ENCODE measurements around the gene BORCS8. TPM values are rescaled to one million over a fixed set of nuclear protein-coding genes. Genes with fewer than 3 reads are reported as not detected.

BORCS8 gene
- total and polyA plus RNA-seq, 2 of the 4 experiments (the other 2 are of a cell fraction), result 16.7 to 33.9 TPM

DNA sequence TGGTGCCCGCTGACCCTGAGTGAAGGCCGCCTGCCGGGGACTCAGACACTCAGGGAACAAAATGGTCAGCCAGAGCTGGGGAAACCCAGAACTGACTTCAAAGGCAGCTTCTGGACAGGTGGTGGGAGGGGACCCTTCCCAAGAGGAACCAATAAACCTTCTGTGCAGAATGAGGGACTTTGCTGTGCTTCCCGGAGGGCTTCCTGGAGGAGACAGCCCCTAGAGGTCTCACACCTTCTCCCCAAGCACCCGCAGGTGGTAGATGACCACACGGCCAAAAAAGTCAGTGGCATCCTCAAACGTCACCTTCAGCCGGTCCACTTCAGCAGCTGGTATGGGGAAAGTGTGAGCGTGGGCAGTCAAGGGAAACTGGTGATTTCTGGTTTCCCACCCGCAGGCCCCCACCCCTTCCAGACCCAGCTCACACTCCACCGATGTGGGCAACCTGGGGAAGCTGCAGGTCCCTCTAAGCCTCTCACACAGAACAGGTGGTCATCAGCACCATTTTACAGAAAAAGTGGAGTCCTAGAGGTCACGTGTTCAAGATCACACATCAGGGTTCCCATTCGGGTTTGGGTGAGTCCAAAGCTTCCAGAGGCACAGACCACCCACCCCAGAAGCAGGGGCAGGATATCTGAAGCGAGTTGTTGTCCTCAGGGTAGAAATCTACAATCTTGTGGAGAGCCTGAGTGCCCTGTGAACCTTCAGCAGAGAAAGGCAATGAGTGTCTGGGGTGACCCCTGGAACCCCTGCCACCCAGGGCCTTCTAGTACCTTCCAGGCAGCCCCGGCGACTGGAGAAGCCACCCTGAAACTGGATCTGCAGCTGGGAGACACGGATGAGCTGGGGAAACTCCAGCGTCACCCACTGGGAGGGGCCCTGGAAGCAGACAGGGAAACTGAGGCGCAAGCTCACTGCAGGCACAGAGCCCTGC lies 10.0 kb upstream of the BORCS8 start (continued):
- TF ChIP-seq RFX5 (IDR thresholded peaks at IDR 0.05; ENCODE audit: low read depth, low read length), result no peak
- no peak for TF ChIP-seq SMC3 (IDR thresholded peaks at IDR 0.05; ENCODE audit: low read depth, low read length)

DNA sequence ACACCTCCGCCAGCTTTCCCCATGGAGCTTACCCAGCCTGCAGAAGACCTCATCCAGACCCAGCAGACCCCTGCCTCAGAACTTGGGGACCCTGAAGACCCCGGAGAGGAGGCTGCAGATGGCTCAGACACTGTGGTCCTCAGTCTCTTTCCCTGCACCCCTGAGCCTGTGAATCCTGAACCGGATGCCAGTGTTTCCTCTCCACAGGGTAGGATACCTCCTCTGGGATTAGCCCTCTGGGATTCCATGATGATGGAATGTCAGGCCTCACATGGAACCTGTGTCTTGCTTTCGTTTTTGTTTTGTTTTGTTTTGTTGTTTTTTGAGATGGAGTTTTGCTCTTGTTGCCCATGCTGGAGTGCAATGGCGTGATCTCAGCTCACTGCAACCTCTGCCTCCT lies 2.0 kb upstream of the BORCS8 start:
- no peak for ATAC-seq (ENCODE audit: low read depth)
- intact Hi-C loops (cut with micrococcal nuclease), result loop anchor here (2.0 kb wide), 1 partner anchor 127 kb away; the partner anchor contains the start of genes MAU2 and SUGP1
- no peak for TF ChIP-seq ELK1 (IDR thresholded peaks at IDR 0.05; ENCODE audit: borderline replicate concordance, low read depth, low read length)
- no peak for TF ChIP-seq MAZ (IDR thresholded peaks at IDR 0.05; ENCODE audit: borderline replicate concordance, low read depth, low read length)
- TF ChIP-seq CHD1 (IDR thresholded peaks at IDR 0.05; ENCODE audit: low read depth, low read length), result no peak
- no peak for TF ChIP-seq RCOR1 (IDR thresholded peaks at IDR 0.05; ENCODE audit: insufficient replicate concordance, low read length)
- TF ChIP-seq CTCF (conservative IDR thresholded peaks at IDR 0.05; ENCODE audit: low read depth, low read length), result no peak
- no peak for TF ChIP-seq FOS (IDR thresholded peaks at IDR 0.05; ENCODE audit: low read depth, low read length)
- TF ChIP-seq MXI1 (IDR thresholded peaks at IDR 0.05; ENCODE audit: borderline replicate concordance, low read depth, low read length), result no peak
- no peak for TF ChIP-seq SMC3 (IDR thresholded peaks at IDR 0.05; ENCODE audit: low read depth, low read length)
- TF ChIP-seq, protein P1, sequence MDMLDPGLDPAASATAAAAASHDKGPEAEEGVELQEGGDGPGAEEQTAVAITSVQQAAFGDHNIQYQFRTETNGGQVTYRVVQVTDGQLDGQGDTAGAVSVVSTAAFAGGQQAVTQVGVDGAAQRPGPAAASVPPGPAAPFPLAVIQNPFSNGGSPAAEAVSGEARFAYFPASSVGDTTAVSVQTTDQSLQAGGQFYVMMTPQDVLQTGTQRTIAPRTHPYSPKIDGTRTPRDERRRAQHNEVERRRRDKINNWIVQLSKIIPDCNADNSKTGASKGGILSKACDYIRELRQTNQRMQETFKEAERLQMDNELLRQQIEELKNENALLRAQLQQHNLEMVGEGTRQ (IDR thresholded peaks at IDR 0.05; ENCODE audit: low read depth, low read length), result no peak

More for the DNA sequence above, 2.0 kb upstream of the BORCS8 start:
- H3K27me3 ChIP-seq (ENCODE audit: control insufficient read depth, insufficient read depth, low read length), result no peaks in the 10 kb centered on the region
- WGBS, 2 experiments (ENCODE audit: extremely low coverage in 2 of 2, insufficient read length in 1 of 2), result 78% methylated on average over 3 of the region's 5 CpGs; no CpG with 5 or more reads in 1 of the 2 experiments
- H2BK15ac ChIP-seq (ENCODE audit: low read depth, low read length), result no peak overlapping the region
- H3K79me1 ChIP-seq (ENCODE audit: low read depth in 1 of 2, low read length in 2 of 2), result peaks cover 38 to 64% of the 10 kb centered on the region in 2 experiments
- in situ Hi-C loops (cut with MboI; ENCODE audit: low sequenced_read_pairs), result no loop called here
- POLR2A ChIA-PET (ENCODE audit: unreplicated experiment), result interaction anchor here (1.1 kb wide), 1 partner anchor 9 kb away, joined by 6 read pairs; the partner anchor contains the start of gene NR2C2AP
- H2AK5ac ChIP-seq (ENCODE audit: low read depth, low read length), result peak overlapping the region; percentile 30; the same call in 1 of the 2 replicates
- H3K9me1 ChIP-seq (ENCODE audit: insufficient read depth, low read length), result no peaks in the 10 kb centered on the region; the same call in 1 of the 2 replicates
- no peak for DNase-seq
- H3K4me2 ChIP-seq (ENCODE audit: low read depth, low read length), result peak overlapping the region; percentile 92; the same call in 1 of the 2 replicates
- no peak overlapping the region for H2AFZ ChIP-seq (replicated peaks; ENCODE audit: low read length, poor library complexity)
- no peak overlapping the region for H2AK9ac ChIP-seq (replicated peaks; ENCODE audit: low read depth, low read length, poor library complexity)
- no peak overlapping the region for H3K23ac ChIP-seq (ENCODE audit: low read depth, low read length)
- H2BK120ac ChIP-seq (ENCODE audit: low read depth, low read length), result no peak overlapping the region
- no peaks in the 10 kb centered on the region for H3K9me3 ChIP-seq (ENCODE audit: control insufficient read depth, insufficient read depth, low read length)
- H3K4ac ChIP-seq (ENCODE audit: low read depth, low read length), result no peak overlapping the region
- peaks cover 24% of the 10 kb centered on the region for H3K36me3 ChIP-seq (ENCODE audit: control insufficient read depth, insufficient read depth, low read length)
- H3K14ac ChIP-seq (replicated peaks; ENCODE audit: low read depth, low read length), result no peak overlapping the region
- H3K56ac ChIP-seq (ENCODE audit: extremely low read depth, insufficient read depth, low read length), result no peak overlapping the region
- peaks cover 9% of the 10 kb centered on the region for H4K20me1 ChIP-seq (ENCODE audit: insufficient read depth, low read length)
- no peak overlapping the region for H3K9ac ChIP-seq (ENCODE audit: low read depth, low read length)
- BruUV-seq (replicated peaks), result no TSS peak
- no peak overlapping the region for H4K91ac ChIP-seq (ENCODE audit: insufficient read depth, low read depth, low read length)
- H3K27ac ChIP-seq (ENCODE audit: insufficient read depth, low read length), result no peak overlapping the region
- dilution Hi-C loops (cut with HindIII; ENCODE audit: low sequenced_read_pairs, unreplicated experiment), result no loop called here
- CTCF ChIA-PET, result no interaction called here
- H2BK20ac ChIP-seq (ENCODE audit: low read depth, low read length), result no peak overlapping the region
- no peak overlapping the region for H4K5ac ChIP-seq (ENCODE audit: low read depth, low read length)
- no peak overlapping the region for H2BK5ac ChIP-seq (ENCODE audit: low read depth, low read length, poor library complexity, severe bottlenecking)
- H4K8ac ChIP-seq (ENCODE audit: low read depth in 2 of 2, low read length in 2 of 2), result no peak overlapping the region
- no peak overlapping the region for H3K18ac ChIP-seq (ENCODE audit: low read depth, low read length)
- H3K4me1 ChIP-seq (ENCODE audit: control insufficient read depth, insufficient read depth, low read length), result peaks cover 6% of the 10 kb centered on the region; the same call in 1 of the 2 replicates
- no peak overlapping the region for H3K4me3 ChIP-seq (ENCODE audit: insufficient read depth, low read depth, low read length)

Measured in IMR-90 (cell line).